Endothelial cell (in vitro differentiated cells): Measurements from ENCODE around the gene CDKN2D. TPM values are rescaled to one million over a fixed set of nuclear protein-coding genes. Genes with fewer than 3 reads are reported as not detected.

Source experiments
- DNase-seq: peaks from one replicate; pipeline ENCODE4 v3.0.0; 2021; ENCODE audit warnings: low spot score
- H3K27ac Mint-ChIP-seq: one replicate; pipeline ENCODE4 v1.8.0; 2021; ENCODE audit warnings: mixed read lengths, inconsistent platforms; ENCODE audit not compliant: unreplicated experiment
- H3K27me3 Mint-ChIP-seq: one replicate; pipeline ENCODE4 v1.8.0; 2021; ENCODE audit warnings: mild to moderate bottlenecking, moderate library complexity, mixed read lengths, inconsistent platforms; ENCODE audit not compliant: unreplicated experiment
- H3K36me3 Mint-ChIP-seq: one replicate; pipeline ENCODE4 v1.8.0; 2021; ENCODE audit warnings: mild to moderate bottlenecking, low read depth, mixed read lengths, inconsistent platforms; ENCODE audit not compliant: unreplicated experiment
- H3K4me1 Mint-ChIP-seq: one replicate; pipeline ENCODE4 v1.8.0; 2021; ENCODE audit warnings: mild to moderate bottlenecking, mixed read lengths, inconsistent platforms; ENCODE audit not compliant: unreplicated experiment
- H3K4me3 Mint-ChIP-seq: one replicate; pipeline ENCODE4 v1.8.0; 2021; ENCODE audit warnings: mild to moderate bottlenecking, mixed read lengths, inconsistent platforms; ENCODE audit not compliant: unreplicated experiment
- H3K9me3 Mint-ChIP-seq: one replicate; pipeline ENCODE4 v1.8.0; 2021; ENCODE audit warnings: mixed read lengths, inconsistent platforms; ENCODE audit not compliant: unreplicated experiment
- CTCF ChIP-seq: fragments of 200-600 bp; sonication (generic); IDR thresholded peaks from one replicate; pipeline ENCODE4 v1.5.0; 2021; ENCODE audit warnings: antibody characterized with exemption; ENCODE audit not compliant: unreplicated experiment
- total RNA-seq: library from RNA; stranded (reverse); fragmentation: NEBNext Ultra II Directional; extraction: Animal tissue kit (Norgen Biotek cat#: 25700); gene quantifications from one replicate; pipeline ENCODE4 v1.2.1, GENCODE V29; 2021; ENCODE audit not compliant: unreplicated experiment

CDKN2D gene
- total RNA-seq, 1 donor from 2014 or later: 8.1 TPM

GRCh38 chr19:10611907-10612306, 43.1 kb upstream of the CDKN2D start:
- Mint-ChIP-seq H3K4me3 (no peak overlapping the region), H3K9me3 (no peaks in the 10 kb centered on the region), H3K4me1 (peaks cover 2% of the 10 kb centered on the region), H3K27me3 (peaks cover 2% of the 10 kb centered on the region), H3K27ac (no peak overlapping the region), H3K36me3 (peaks cover 4% of the 10 kb centered on the region)
- TF ChIP-seq CTCF: no peak
- no peak for DNase-seq

- peak; percentile 22 for DNase-seq
- Mint-ChIP-seq H3K27me3 (peaks cover 1% of the 10 kb centered on the region), H3K9me3 (no peaks in the 10 kb centered on the region), H3K4me3 (peak overlapping the region; percentile 95), H3K27ac (peak overlapping the region; percentile 93), H3K4me1 (peaks cover 19% of the 10 kb centered on the region), H3K36me3 (peaks cover 5% of the 10 kb centered on the region)
- TF ChIP-seq CTCF: no peak
Observed at GRCh38 chr19:10604460-10604980, 35.7 kb upstream of the CDKN2D start.

GRCh38 chr19:10603873-10604459, 35.2 kb upstream of the CDKN2D start:
- Mint-ChIP-seq H3K4me3 (peak overlapping the region; percentile 95), H3K27me3 (peaks cover 1% of the 10 kb centered on the region), H3K36me3 (peaks cover 5% of the 10 kb centered on the region), H3K4me1 (peaks cover 19% of the 10 kb centered on the region), H3K9me3 (no peaks in the 10 kb centered on the region), H3K27ac (peak overlapping the region; percentile 93)
- no peak for DNase-seq
- no peak for TF ChIP-seq CTCF

- H3K4me3 Mint-ChIP-seq: peak overlapping the region; percentile 95
- H3K27me3 Mint-ChIP-seq: peaks cover 1% of the 10 kb centered on the region
- H3K9me3 Mint-ChIP-seq: no peaks in the 10 kb centered on the region
- peak overlapping the region; percentile 93 for H3K27ac Mint-ChIP-seq
- H3K36me3 Mint-ChIP-seq: peaks cover 5% of the 10 kb centered on the region
- peaks cover 19% of the 10 kb centered on the region for H3K4me1 Mint-ChIP-seq
- DNase-seq: no peak
- no peak for TF ChIP-seq CTCF
Observed at GRCh38 chr19:10603084-10603872, 34.5 kb upstream of the CDKN2D start.
